ENCODE results near the gene ADAMTS2.

The ADAMTS2 gene

DNA sequence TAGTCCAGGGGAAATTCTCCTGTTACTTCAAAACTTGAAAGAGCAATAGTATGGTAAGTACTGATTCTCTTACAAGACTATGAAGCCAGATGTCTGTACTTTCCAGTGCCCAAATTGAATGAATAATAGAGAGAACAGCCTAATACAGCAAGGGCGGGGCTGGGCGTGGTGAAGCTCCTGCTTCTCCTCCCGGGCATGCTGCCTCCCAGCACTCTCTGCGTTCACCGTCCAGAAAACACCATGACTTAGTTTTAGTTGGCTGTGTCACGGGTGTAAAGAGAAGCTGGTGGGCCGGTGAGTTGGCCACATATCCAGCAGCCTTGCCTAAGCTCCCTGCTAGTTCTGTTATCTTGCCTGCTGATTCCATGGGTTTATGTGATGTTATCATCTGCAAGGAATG is 40.7 kb upstream of the ADAMTS2 start:
- Histone ChIP-seq H2AK5ac (ENCODE audit: low read length, severe bottlenecking) (no peak overlapping the region), H2BK120ac (ENCODE audit: low read depth, low read length) (no peak overlapping the region), H3K79me1 (replicated peaks; ENCODE audit: low read length, poor library complexity, severe bottlenecking) (no peaks in the 10 kb centered on the region), H3K27ac (ENCODE audit: low read length, poor library complexity, severe bottlenecking) (no peak overlapping the region), H4K91ac (ENCODE audit: low read length) (no peak overlapping the region), H2BK15ac (ENCODE audit: low read depth, poor library complexity, severe bottlenecking) (no peak overlapping the region), H3K18ac (ENCODE audit: low read depth in 1 of 2, low read length in 2 of 2) (no peak overlapping the region), H3K23ac (ENCODE audit: low read length in 2 of 2) (no peak overlapping the region), H2BK5ac (ENCODE audit: low read depth, low read length, poor library complexity, severe bottlenecking) (no peak overlapping the region), H3K9me3 (ENCODE audit: control insufficient read depth, low read length) (peaks cover 22% of the 10 kb centered on the region), H3K4ac (ENCODE audit: low read depth in 1 of 2, low read length in 2 of 2) (no peak overlapping the region), H2BK12ac (ENCODE audit: low read length in 2 of 2) (no peak overlapping the region), H3K27me3 (ENCODE audit: control insufficient read depth in 1 of 2, insufficient read depth in 1 of 2, low read length in 2 of 2) (no peaks in the 10 kb centered on the region), H3K9ac (ENCODE audit: low read length) (no peak overlapping the region), H3K14ac (ENCODE audit: low read length in 2 of 2) (no peak overlapping the region), H3K4me1 (ENCODE audit: control insufficient read depth, insufficient read depth, low read depth, low read length) (no peaks in the 10 kb centered on the region), H4K8ac (ENCODE audit: low read length) (no peak overlapping the region), H3K4me2 (ENCODE audit: low read length, poor library complexity, severe bottlenecking) (no peak overlapping the region), H3K36me3 (ENCODE audit: control insufficient read depth in 1 of 2, insufficient read depth in 2 of 2, low read depth in 1 of 2, low read length in 2 of 2) (no peaks in the 10 kb centered on the region), H2AFZ (ENCODE audit: low read depth, low read length) (no peak overlapping the region), H3K4me3 (ENCODE audit: insufficient read depth in 1 of 2, low read depth in 1 of 2, low read length in 2 of 2) (no peak overlapping the region)
- DNase-seq, result no peak
- WGBS, result 89% methylated on average over 6 of the region's 7 CpGs

GRCh38 chr5:179382486-179382885 is 37.2 kb upstream of the ADAMTS2 start:
- H2AFZ ChIP-seq (ENCODE audit: low read depth, low read length), result no peak overlapping the region
- no peak overlapping the region for H2BK120ac ChIP-seq (ENCODE audit: low read depth, low read length)
- DNase-seq, result no peak
- H3K9ac ChIP-seq (ENCODE audit: low read length), result no peak overlapping the region
- no peaks in the 10 kb centered on the region for H3K79me1 ChIP-seq (replicated peaks; ENCODE audit: low read length, poor library complexity, severe bottlenecking)
- no peaks in the 10 kb centered on the region for H3K4me1 ChIP-seq (ENCODE audit: control insufficient read depth, insufficient read depth, low read depth, low read length)
- 89% methylated on average over 8 of the region's 8 CpGs for WGBS
- H3K14ac ChIP-seq (ENCODE audit: low read length in 2 of 2), result no peak overlapping the region
- no peak overlapping the region for H3K18ac ChIP-seq (ENCODE audit: low read depth in 1 of 2, low read length in 2 of 2)
- no peak overlapping the region for H3K23ac ChIP-seq (ENCODE audit: low read length in 2 of 2)
- no peak overlapping the region for H2BK12ac ChIP-seq (ENCODE audit: low read length in 2 of 2)
- H2AK5ac ChIP-seq (ENCODE audit: low read length, severe bottlenecking), result no peak overlapping the region
- H2BK15ac ChIP-seq (ENCODE audit: low read depth, poor library complexity, severe bottlenecking), result no peak overlapping the region
- H3K4me3 ChIP-seq (ENCODE audit: insufficient read depth in 1 of 2, low read depth in 1 of 2, low read length in 2 of 2), result no peak overlapping the region
- H4K8ac ChIP-seq (ENCODE audit: low read length), result no peak overlapping the region
- H3K27me3 ChIP-seq (ENCODE audit: control insufficient read depth in 1 of 2, insufficient read depth in 1 of 2, low read length in 2 of 2), result no peaks in the 10 kb centered on the region
- no peak overlapping the region for H4K91ac ChIP-seq (ENCODE audit: low read length)
- H3K9me3 ChIP-seq (ENCODE audit: control insufficient read depth, low read length), result no peaks in the 10 kb centered on the region
- H3K36me3 ChIP-seq (ENCODE audit: control insufficient read depth in 1 of 2, insufficient read depth in 2 of 2, low read depth in 1 of 2, low read length in 2 of 2), result no peaks in the 10 kb centered on the region
- H3K4ac ChIP-seq (ENCODE audit: low read depth in 1 of 2, low read length in 2 of 2), result no peak overlapping the region
- no peak overlapping the region for H3K27ac ChIP-seq (ENCODE audit: low read length, poor library complexity, severe bottlenecking)
- H2BK5ac ChIP-seq (ENCODE audit: low read depth, low read length, poor library complexity, severe bottlenecking), result no peak overlapping the region
- no peak overlapping the region for H3K4me2 ChIP-seq (ENCODE audit: low read length, poor library complexity, severe bottlenecking)

DNA sequence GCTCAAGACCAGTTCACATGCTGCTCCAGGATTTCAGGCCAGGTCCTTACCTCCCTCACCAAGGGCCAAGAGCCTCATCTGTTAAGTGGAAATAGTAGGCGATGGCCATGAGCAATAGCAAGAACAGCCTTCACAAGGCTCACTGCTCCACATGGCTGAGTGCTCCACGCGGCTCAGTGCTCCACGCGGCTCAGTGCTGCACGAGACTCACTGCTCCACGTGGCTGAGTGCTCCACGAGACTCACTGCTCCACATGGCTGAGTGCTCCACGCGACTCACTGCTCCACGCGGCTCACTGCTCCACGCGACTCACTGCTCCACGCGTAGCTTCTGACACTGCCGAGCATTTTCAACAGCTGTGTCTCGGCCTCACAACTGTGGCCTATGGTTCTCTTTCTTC is 36.4 kb upstream of the ADAMTS2 start:
- WGBS, result 90% methylated on average over 17 of the region's 18 CpGs

DNA sequence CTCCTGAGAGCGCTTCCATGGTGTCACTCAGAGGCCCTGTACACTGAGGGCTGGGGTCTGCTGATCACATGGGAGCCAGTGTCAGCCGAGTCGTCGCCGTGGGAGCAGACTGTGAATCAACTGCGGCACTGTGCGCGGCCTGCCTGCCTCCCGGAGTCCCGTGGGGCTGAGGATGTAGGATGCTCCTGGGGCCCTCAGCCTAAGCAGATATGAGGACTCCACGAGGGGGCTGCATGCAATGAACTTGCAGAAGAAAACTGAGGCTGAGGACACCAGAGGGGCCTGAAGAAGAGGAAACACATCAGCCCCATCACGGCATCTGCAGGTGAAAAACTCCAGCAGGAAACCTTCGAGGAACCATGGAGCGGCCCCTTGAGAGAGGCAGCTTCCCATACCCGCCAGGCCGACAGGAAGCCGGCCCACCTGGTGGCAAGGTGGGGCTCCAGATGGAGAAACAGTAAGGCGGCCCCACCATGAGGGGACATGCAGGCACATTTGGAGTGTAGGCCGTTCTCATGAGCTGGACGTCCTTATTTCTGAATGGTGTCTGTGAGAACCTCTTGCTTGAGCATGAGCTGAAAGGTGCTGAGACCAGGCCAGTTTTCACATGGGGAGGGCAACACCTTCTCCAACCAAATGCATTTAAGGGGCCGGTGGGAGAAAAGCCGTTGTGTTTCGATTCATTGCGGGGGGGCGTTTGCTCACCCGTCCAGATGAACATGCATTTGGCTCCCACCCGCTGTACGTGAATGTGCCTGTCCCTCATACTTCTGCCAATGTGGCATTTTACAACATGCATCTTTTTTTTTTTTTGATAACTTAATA is 35.2 kb upstream of the ADAMTS2 start:
- WGBS, result 86% methylated on average over 21 of the region's 28 CpGs
- no peaks in the 10 kb centered on the region for H3K79me1 ChIP-seq (replicated peaks; ENCODE audit: low read length, poor library complexity, severe bottlenecking)
- H4K8ac ChIP-seq (ENCODE audit: low read length), result peak overlapping the region; percentile 19
- no peak overlapping the region for H3K27ac ChIP-seq (ENCODE audit: low read length, poor library complexity, severe bottlenecking)
- no peak overlapping the region for H3K9ac ChIP-seq (ENCODE audit: low read length)
- DNase-seq, result no peak
- H3K9me3 ChIP-seq (ENCODE audit: control insufficient read depth, low read length), result no peaks in the 10 kb centered on the region
- no peaks in the 10 kb centered on the region for H3K36me3 ChIP-seq (ENCODE audit: control insufficient read depth in 1 of 2, insufficient read depth in 2 of 2, low read depth in 1 of 2, low read length in 2 of 2)
- no peak overlapping the region for H3K4ac ChIP-seq (ENCODE audit: low read depth in 1 of 2, low read length in 2 of 2)
- peak overlapping the region in 1 of 2 experiments; percentile 34 for H3K18ac ChIP-seq (ENCODE audit: low read depth in 1 of 2, low read length in 2 of 2)
- no peak overlapping the region for H2BK120ac ChIP-seq (ENCODE audit: low read depth, low read length)
- peak overlapping the region; percentile 67 for H4K91ac ChIP-seq (ENCODE audit: low read length)
- peak overlapping the region in 1 of 2 experiments; percentile 12 for H2BK12ac ChIP-seq (ENCODE audit: low read length in 2 of 2)
- no peak overlapping the region for H3K4me3 ChIP-seq (ENCODE audit: insufficient read depth in 1 of 2, low read depth in 1 of 2, low read length in 2 of 2)
- no peak overlapping the region for H3K14ac ChIP-seq (ENCODE audit: low read length in 2 of 2)
- H3K27me3 ChIP-seq (ENCODE audit: control insufficient read depth in 1 of 2, insufficient read depth in 1 of 2, low read length in 2 of 2), result no peaks in the 10 kb centered on the region
- no peak overlapping the region for H2BK5ac ChIP-seq (ENCODE audit: low read depth, low read length, poor library complexity, severe bottlenecking)
- no peaks in the 10 kb centered on the region for H3K4me1 ChIP-seq (ENCODE audit: control insufficient read depth, insufficient read depth, low read depth, low read length)
- no peak overlapping the region for H2AK5ac ChIP-seq (ENCODE audit: low read length, severe bottlenecking)
- no peak overlapping the region for H3K23ac ChIP-seq (ENCODE audit: low read length in 2 of 2)
- H3K4me2 ChIP-seq (ENCODE audit: low read length, poor library complexity, severe bottlenecking), result no peak overlapping the region
- H2BK15ac ChIP-seq (ENCODE audit: low read depth, poor library complexity, severe bottlenecking), result no peak overlapping the region
- H2AFZ ChIP-seq (ENCODE audit: low read depth, low read length), result no peak overlapping the region

More for the DNA sequence above, 36.4 kb upstream of the ADAMTS2 start:
- H2AK5ac ChIP-seq (ENCODE audit: low read length, severe bottlenecking), result no peak overlapping the region
- no peak overlapping the region for H4K91ac ChIP-seq (ENCODE audit: low read length)
- H3K9me3 ChIP-seq (ENCODE audit: control insufficient read depth, low read length), result no peaks in the 10 kb centered on the region
- H3K79me1 ChIP-seq (replicated peaks; ENCODE audit: low read length, poor library complexity, severe bottlenecking), result no peaks in the 10 kb centered on the region
- no peak overlapping the region for H3K4me2 ChIP-seq (ENCODE audit: low read length, poor library complexity, severe bottlenecking)
- peak overlapping the region in 1 of 2 experiments; percentile 35 for H2BK12ac ChIP-seq (ENCODE audit: low read length in 2 of 2)
- H3K36me3 ChIP-seq (ENCODE audit: control insufficient read depth in 1 of 2, insufficient read depth in 2 of 2, low read depth in 1 of 2, low read length in 2 of 2), result no peaks in the 10 kb centered on the region
- H3K4me3 ChIP-seq (ENCODE audit: insufficient read depth in 1 of 2, low read depth in 1 of 2, low read length in 2 of 2), result no peak overlapping the region
- H2AFZ ChIP-seq (ENCODE audit: low read depth, low read length), result no peak overlapping the region
- no peak overlapping the region for H2BK120ac ChIP-seq (ENCODE audit: low read depth, low read length)
- H4K8ac ChIP-seq (ENCODE audit: low read length), result no peak overlapping the region
- no peak overlapping the region for H2BK15ac ChIP-seq (ENCODE audit: low read depth, poor library complexity, severe bottlenecking)
- H3K18ac ChIP-seq (ENCODE audit: low read depth in 1 of 2, low read length in 2 of 2), result peak overlapping the region in 1 of 2 experiments; percentile 60
- H2BK5ac ChIP-seq (ENCODE audit: low read depth, low read length, poor library complexity, severe bottlenecking), result no peak overlapping the region
- H3K4ac ChIP-seq (ENCODE audit: low read depth in 1 of 2, low read length in 2 of 2), result no peak overlapping the region
- no peak for DNase-seq
- H3K14ac ChIP-seq (ENCODE audit: low read length in 2 of 2), result peak overlapping the region in 1 of 2 experiments; percentile 73
- no peaks in the 10 kb centered on the region for H3K27me3 ChIP-seq (ENCODE audit: control insufficient read depth in 1 of 2, insufficient read depth in 1 of 2, low read length in 2 of 2)
- H3K9ac ChIP-seq (ENCODE audit: low read length), result no peak overlapping the region
- H3K23ac ChIP-seq (ENCODE audit: low read length in 2 of 2), result no peak overlapping the region
- no peak overlapping the region for H3K27ac ChIP-seq (ENCODE audit: low read length, poor library complexity, severe bottlenecking)
- no peaks in the 10 kb centered on the region for H3K4me1 ChIP-seq (ENCODE audit: control insufficient read depth, insufficient read depth, low read depth, low read length)
